Cerebellar nuclear complex (tissue), 1 donor: ENCODE measurements around the gene LSM4.

ENCODE experiments used
- DNase-seq, 2 experiments: peaks; one replicate each; lab custom pipeline; 2025; lab: John Stamatoyannopoulos, UW

LSM4 gene

GRCh38 chr19:18311502-18312091 is 11.3 kb downstream of the LSM4 start:
- DNase-seq, result no peak

DNA sequence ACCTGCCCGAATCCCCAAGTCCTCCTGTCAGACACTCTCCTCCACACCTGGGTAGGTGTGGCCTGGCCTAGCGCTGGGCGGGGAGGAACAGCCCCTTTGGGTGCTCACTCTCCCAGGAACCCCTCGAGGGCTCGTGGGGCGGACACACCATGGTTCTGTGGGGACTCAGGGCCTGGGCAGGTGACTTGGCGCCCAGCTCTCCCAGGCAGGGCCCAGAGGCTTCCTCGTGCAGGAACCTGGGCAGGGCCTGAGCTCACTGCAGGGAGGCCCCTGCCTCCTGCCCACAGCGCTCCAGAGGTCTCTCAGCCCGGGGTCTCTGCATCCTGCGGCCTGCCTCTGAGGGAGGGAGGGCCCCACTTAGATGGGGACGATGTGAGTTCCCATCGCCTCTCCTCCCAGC is 11.9 kb downstream of the LSM4 start:
- DNase-seq, result no peak

GRCh38 chr19:18310118-18310909 is 12.6 kb downstream of the LSM4 start:
- no peak for DNase-seq

- no peak for DNase-seq
Observed at GRCh38 chr19:18309525-18310064, 13.3 kb downstream of the LSM4 start.

DNA sequence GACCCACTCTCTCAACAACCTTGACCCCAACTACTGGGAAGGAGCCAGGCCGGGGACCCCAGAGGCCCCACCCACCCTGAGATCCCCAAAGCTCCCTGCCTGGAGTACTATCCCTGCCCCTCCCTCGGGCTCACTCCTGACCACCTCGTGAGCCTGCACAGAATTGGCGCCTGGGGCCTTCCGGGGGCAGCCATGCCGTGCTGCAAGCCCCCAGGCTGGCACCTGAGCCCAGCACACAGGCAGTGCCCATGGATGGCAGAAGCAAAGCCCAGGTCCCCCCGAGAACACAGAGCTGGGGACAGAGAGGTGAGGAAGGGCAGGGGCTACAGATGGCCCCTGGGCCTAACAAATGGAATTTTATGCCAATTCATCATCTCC is 13.9 kb downstream of the LSM4 start:
- DNase-seq, result no peak

GRCh38 chr19:18308051-18308947 is 14.6 kb downstream of the LSM4 start:
- DNase-seq, result no peak

- no peak for DNase-seq
Observed at GRCh38 chr19:18307271-18307681, 15.6 kb downstream of the LSM4 start.

DNA sequence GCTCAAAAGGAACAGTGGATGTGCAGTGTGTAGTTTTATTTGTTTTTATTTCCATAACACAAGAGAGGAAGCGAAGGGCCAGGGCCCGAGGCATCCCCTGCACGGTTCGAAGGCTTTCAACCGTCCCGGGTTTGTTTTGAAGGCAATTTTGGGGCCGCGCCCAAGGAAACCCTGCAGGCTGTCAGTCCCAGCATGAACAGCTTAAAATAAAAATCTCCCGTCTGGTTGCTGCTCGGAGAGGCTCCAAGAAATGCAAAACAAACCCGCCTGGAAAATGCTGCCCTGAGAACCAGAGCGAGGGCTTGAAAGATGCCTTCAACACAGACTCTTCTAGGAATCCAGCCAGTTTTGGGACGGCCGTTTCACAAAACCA is 16.0 kb downstream of the LSM4 start:
- peak in 1 of 2 experiments; percentile 79 for DNase-seq

DNA sequence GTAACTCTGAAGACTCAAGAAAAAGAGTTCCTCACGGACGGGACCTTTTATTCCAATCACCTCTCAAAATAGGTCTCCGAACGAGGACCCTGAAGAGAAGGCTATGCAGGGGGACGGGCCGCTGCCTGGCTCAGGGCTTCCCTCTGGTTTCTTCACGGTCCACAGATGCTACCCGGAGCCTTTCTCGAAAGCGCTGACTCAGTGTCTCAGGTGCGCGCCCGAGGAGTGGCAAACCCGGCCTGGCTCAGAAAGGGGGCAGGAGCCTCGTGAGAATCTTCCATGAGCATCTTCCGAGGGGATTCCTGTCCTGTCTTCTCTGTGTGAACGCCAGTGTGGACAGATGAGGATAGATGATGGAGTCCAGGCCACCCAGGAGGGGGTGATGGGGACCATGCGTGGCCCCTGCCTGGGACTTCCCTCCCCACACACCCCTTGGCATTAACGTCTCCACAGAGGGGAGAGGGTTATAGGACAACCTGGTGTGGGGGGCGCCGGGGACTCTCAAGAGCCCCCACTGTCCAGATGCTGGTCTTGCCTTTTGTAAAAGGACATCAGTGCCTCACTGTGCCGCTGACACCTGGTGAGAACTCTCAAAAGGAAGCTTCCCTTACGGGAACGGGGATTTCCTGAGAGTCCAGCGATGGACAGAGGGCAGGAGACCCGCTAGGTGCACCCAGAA is 16.5 kb downstream of the LSM4 start:
- no peak for DNase-seq

DNA sequence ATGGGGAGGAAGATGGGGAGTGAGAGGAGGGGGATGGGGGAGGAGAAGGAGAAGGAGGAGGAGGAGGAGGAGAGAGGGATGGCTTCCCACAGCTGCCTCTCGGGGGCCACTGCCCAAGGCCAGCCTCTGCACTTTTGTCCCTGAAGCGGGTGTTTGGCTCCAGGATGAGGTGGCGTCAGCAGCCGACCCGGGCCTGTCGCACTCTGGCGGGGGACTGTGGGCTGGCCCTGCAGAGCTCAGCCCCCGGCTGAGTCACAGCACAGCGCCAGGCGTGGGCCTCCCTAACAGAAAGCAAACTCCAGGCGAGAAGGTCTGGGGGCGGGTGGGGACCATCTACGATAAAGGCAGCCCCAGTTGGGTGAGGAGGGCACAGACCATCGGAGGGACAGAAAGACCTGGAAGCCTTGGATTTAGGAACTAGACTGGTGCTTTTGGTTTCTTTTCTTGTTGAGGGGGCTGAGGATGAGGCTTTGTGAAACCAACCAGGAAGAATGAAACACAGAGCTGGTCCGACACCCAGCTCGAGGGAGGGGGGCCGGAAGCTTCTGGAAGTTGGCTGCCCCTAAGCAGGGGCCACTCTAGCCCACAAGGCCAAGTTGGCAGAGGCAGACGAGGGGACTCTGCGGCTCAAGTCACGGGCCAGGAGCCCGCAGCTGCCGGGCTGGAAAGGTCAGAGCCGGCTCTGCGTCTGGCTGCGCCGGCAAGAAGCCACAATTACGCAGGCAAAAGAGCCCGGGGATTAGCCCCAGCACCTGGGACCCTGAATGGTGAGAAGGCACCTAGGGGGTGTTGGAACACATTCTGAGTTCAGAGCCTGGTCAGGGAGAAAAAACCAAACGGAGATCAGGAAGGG is 18.2 kb downstream of the LSM4 start:
- no peak for DNase-seq

GRCh38 chr19:18304208-18304457 is 18.7 kb downstream of the LSM4 start:
- DNase-seq, result no peak

- DNase-seq, result no peak
Observed at GRCh38 chr19:18301718-18302111, 21.2 kb downstream of the LSM4 start.

GRCh38 chr19:18300930-18301717 is 21.8 kb downstream of the LSM4 start:
- DNase-seq, result no peak

- DNase-seq, result no peak
Observed at GRCh38 chr19:18299654-18300053, 23.2 kb downstream of the LSM4 start.

DNA sequence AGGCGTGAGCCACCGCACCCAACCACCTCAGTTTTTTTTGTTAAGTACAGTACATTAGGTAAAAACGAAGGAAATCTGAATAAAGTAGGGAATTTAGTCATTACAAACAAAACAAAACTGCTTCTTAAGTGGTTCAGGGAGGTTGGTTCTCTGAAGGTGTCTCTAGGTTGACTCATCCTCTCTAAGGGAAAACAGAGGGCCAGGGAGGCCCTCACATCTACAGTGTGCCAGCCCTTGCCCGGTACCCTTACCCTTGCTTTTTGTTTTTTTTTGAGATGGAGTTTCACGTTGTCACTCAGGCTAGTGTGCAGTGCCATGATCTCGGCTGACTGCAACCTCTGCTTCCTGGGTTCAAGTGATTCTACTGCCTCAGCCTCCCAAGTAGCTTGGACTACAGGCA is 24.3 kb downstream of the LSM4 start:
- DNase-seq, result no peak

DNA sequence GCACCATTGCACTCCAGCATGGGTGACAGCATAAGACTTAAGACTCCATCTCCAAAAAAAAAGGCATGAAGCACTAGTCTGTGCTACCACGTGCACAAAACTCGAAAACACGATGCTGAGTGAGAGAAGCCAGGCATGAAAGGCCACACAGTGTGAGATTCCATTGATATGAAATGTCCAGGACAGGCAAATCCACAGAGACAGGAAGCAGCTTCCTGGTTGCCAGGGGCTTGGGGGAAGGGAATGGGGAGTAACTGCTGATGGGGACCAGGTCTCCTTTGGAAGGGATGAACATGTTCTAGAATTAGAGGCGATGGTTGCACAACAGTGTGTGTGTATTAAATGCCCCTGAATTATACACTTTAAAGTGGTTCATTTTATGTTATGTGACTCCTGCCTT is 25.6 kb downstream of the LSM4 start:
- no peak for DNase-seq

GRCh38 chr19:18295034-18295451 is 27.8 kb downstream of the LSM4 start:
- DNase-seq, result no peak

GRCh38 chr19:18294467-18294864 is 28.4 kb downstream of the LSM4 start:
- no peak for DNase-seq

DNA sequence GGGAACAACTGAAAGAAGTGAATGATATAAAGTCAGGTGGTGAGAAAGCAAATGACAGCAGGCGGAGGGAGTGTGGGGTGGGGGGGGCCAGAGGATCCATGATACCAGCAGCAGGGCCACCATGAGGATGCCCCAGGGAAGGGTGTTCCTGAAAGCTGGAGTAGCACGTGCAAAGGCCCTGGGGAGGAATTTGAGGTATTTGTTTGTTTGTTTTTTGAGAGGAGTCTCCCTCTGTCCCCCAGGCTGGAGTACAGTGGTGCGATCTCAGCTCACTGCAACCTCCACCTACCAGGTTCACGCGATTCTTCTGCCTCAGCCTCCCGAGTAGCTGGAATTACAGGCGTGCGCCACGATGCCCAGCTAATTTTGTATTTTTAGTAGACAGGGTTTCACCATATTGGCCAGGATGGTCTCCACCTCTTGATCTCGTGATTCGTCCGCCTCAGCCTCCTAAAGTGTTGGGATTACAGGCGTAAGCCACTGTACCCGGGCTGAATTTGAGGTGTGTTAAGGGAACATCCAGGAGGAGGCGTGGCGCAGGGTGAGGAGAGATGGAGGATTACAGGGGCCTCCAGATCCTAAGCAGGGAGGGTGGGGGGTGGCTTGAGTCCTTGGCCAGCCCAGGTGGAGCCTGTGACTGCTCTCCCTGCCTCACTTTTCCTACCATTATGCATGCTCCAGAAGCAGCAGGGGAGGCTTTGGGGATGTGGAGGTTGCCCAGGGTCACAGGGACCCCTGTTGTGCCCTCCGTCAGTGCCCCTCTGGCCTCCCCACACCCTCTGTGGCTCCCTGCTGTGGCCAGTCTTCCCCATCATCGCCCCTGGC is 29.0 kb downstream of the LSM4 start:
- no peak for DNase-seq
